ENCODE measurements around the gene TRPV6.

DNA sequence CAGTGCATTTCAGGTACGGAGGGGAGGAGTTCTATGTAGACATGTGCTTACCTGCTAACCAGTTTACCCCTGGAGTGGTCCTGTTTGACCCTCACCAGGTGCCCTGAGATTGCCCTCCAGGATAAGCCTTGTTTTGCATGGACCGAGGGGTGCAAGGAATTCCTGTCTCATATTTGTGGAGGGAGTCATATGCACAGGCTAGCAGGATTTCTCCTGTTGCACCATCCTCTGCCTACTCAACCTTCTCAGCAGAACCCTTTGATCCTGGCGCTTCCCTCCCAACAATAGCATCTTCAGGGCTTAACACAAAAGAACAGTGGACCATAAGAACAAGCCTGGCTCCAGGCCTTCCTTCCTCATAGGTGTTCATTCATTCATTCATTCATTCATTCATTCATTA is 7.2 kb downstream of the TRPV6 start:
- TF ChIP-seq, protein P1, sequence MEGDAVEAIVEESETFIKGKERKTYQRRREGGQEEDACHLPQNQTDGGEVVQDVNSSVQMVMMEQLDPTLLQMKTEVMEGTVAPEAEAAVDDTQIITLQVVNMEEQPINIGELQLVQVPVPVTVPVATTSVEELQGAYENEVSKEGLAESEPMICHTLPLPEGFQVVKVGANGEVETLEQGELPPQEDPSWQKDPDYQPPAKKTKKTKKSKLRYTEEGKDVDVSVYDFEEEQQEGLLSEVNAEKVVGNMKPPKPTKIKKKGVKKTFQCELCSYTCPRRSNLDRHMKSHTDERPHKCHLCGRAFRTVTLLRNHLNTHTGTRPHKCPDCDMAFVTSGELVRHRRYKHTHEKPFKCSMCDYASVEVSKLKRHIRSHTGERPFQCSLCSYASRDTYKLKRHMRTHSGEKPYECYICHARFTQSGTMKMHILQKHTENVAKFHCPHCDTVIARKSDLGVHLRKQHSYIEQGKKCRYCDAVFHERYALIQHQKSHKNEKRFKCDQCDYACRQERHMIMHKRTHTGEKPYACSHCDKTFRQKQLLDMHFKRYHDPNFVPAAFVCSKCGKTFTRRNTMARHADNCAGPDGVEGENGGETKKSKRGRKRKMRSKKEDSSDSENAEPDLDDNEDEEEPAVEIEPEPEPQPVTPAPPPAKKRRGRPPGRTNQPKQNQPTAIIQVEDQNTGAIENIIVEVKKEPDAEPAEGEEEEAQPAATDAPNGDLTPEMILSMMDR (IDR thresholded peaks at IDR 0.05): no peak
- no peak for TF ChIP-seq EZH2phosphoT487 (IDR thresholded peaks at IDR 0.05)
